ENCODE measurements around the gene STAC. TPM values are rescaled to one million over a fixed set of nuclear protein-coding genes. Genes with fewer than 3 reads are reported as not detected.

Gene STAC
- total and polyA plus RNA-seq, 10 of the 15 experiments (the other 5 are each of a cell fraction or from before 2014, with no cell fraction given), result 0.07 TPM; not detected in 9

GRCh38 chr3:36405190-36405589 lies 24.9 kb downstream of the STAC start:
- H3K4me1 ChIP-seq (ENCODE audit: control insufficient read depth, insufficient read depth, low read length), result no peaks in the 10 kb centered on the region
- 3% methylated on average over 4 of the region's 4 CpGs for WGBS (ENCODE audit: insufficient coverage, insufficient replicate concordance, low lambda C conversion rate, missing lambda C conversion rate)
- H3K9me3 ChIP-seq (replicated peaks; ENCODE audit: control insufficient read depth, insufficient read depth, low read length), result no peaks in the 10 kb centered on the region
- no peak overlapping the region for H2AFZ ChIP-seq (ENCODE audit: control insufficient read depth, low read depth, low read length)
- H3K36me3 ChIP-seq (ENCODE audit: control insufficient read depth in 2 of 2, insufficient read depth in 2 of 2, low read length in 1 of 2), result no peaks in the 10 kb centered on the region
- no peaks in the 10 kb centered on the region for H4K20me1 ChIP-seq (ENCODE audit: control insufficient read depth, insufficient read depth)
- no peak overlapping the region for H3K4me3 ChIP-seq
- ATAC-seq (no peak), FAIRE-seq (no peak), DNase-seq (ENCODE audit: low read depth, low spot score) (no peak)
- no peaks in the 10 kb centered on the region for H3K79me2 ChIP-seq (ENCODE audit: control insufficient read depth, insufficient read depth, low read length)
- ChIA-PET POLR2A (no interaction called here), RAD21 (ENCODE audit: unreplicated experiment) (no interaction called here), CTCF (no interaction called here), SMC1A (ENCODE audit: uncharacterized antibody, unreplicated experiment) (interaction anchor here (0.9 kb wide), 1 partner anchor 20 kb away, joined by 3 read pairs; no protein-coding TSS in a partner anchor)
- no TSS peak for BruUV-seq (replicated peaks)
- intact Hi-C loops (cut with micrococcal nuclease; ENCODE audit: unreplicated experiment), result no loop called here
- in situ Hi-C loops (cut with MboI), result no loop called here
- H3K9ac ChIP-seq (ENCODE audit: control insufficient read depth, insufficient read depth, low read length), result no peak overlapping the region
- H3K4me2 ChIP-seq (ENCODE audit: control insufficient read depth, insufficient read depth), result no peak overlapping the region
- H3K27me3 ChIP-seq (replicated peaks in 1 of 2; ENCODE audit: control insufficient read depth in 2 of 2, insufficient read depth in 2 of 2, low read length in 1 of 2), result no peaks in the 10 kb centered on the region
- H3K27ac ChIP-seq (ENCODE audit: control insufficient read depth, insufficient read depth), result no peak overlapping the region
- TF ChIP-seq EP300 (IDR thresholded peaks at IDR 0.05; ENCODE audit: borderline replicate concordance in 1 of 2, control insufficient read depth in 1 of 2, low read depth in 2 of 2, low read length in 2 of 2) (no peak), SREBF1 (IDR thresholded peaks at IDR 0.05; ENCODE audit: low read length) (no peak), EGR1 (IDR thresholded peaks at IDR 0.05; ENCODE audit: borderline replicate concordance in 1 of 2, low read depth in 2 of 2, low read length in 2 of 2) (no peak), CREB1 (IDR thresholded peaks at IDR 0.05; ENCODE audit: low read depth) (no peak), BRCA1 (IDR thresholded peaks at IDR 0.05; ENCODE audit: low read depth, low read length) (no peak), RELB (IDR thresholded peaks at IDR 0.05; ENCODE audit: low read depth) (no peak), TARDBP (IDR thresholded peaks at IDR 0.05; ENCODE audit: borderline replicate concordance) (no peak), MTA2 (IDR thresholded peaks at IDR 0.05; ENCODE audit: low read depth) (no peak), RUNX3 (IDR thresholded peaks at IDR 0.05; ENCODE audit: low read length) (no peak), CEBPZ (IDR thresholded peaks at IDR 0.05; ENCODE audit: low read depth, low read length) (no peak), NRF1 (conservative IDR thresholded peaks at IDR 0.05; ENCODE audit: low read depth, low read length) (no peak), ZBTB11 (CRISPR knock-in tag; IDR thresholded peaks at IDR 0.05) (no peak), ATF7 (IDR thresholded peaks at IDR 0.05; ENCODE audit: low read depth) (no peak), PBX3 (IDR thresholded peaks at IDR 0.05; ENCODE audit: insufficient replicate concordance, low read depth, low read length) (no peak), MXI1 (IDR thresholded peaks at IDR 0.05; ENCODE audit: low read depth, low read length) (no peak), CHD1 (IDR thresholded peaks at IDR 0.05; ENCODE audit: low read depth, low read length) (no peak)
